ENCODE results near the gene PRDM5.

PRDM5 gene

DNA sequence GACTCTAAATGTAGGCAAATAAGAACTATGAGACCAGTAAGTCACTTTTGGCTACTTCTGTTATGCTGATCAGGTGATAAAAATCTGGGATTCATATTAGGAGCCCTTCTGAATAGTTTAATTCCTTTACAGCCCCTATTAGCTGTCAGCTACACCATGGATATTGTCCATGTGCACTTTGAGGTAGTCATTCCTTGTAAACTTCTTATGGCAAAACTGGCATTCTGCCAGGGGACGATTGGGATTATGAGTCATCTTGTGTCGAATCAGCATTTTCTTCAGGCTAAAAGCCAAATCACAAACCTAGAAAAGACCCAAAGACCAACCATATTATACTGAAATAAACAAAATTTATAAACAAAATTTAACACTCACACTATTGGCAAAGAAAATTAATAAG, 227.6 kb downstream of the PRDM5 start:
- no peak overlapping the region for H3K27ac ChIP-seq

DNA sequence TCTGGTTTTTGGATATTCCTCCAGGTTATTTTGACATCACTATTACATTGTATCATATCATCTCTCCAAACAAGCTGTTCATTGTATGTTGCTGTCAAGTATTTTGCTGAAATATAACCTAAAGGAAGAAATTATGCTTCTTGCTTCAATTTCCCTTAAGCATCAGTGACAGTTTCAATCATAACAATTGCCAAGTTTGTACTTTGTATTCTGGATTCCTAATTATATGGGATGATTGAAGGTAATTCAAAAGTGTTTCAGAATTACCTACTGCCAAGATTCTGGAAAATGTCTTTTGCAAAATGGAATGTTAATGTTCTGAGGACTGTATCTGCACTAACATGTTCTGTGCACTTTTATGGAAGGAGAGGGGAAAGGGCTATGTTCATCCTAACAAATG, 228.7 kb downstream of the PRDM5 start:
- no peak overlapping the region for H3K27ac ChIP-seq
- no peak for TF ChIP-seq ZFX (IDR thresholded peaks at IDR 0.05; ENCODE audit: borderline replicate concordance)
- TF ChIP-seq, protein P1, sequence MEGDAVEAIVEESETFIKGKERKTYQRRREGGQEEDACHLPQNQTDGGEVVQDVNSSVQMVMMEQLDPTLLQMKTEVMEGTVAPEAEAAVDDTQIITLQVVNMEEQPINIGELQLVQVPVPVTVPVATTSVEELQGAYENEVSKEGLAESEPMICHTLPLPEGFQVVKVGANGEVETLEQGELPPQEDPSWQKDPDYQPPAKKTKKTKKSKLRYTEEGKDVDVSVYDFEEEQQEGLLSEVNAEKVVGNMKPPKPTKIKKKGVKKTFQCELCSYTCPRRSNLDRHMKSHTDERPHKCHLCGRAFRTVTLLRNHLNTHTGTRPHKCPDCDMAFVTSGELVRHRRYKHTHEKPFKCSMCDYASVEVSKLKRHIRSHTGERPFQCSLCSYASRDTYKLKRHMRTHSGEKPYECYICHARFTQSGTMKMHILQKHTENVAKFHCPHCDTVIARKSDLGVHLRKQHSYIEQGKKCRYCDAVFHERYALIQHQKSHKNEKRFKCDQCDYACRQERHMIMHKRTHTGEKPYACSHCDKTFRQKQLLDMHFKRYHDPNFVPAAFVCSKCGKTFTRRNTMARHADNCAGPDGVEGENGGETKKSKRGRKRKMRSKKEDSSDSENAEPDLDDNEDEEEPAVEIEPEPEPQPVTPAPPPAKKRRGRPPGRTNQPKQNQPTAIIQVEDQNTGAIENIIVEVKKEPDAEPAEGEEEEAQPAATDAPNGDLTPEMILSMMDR (IDR thresholded peaks at IDR 0.05): no peak

More for the DNA sequence above, 227.6 kb downstream of the PRDM5 start:
- TF ChIP-seq, protein P1 (IDR thresholded peaks at IDR 0.05): no peak
- no peak for TF ChIP-seq ZFX (IDR thresholded peaks at IDR 0.05; ENCODE audit: borderline replicate concordance)

DNA sequence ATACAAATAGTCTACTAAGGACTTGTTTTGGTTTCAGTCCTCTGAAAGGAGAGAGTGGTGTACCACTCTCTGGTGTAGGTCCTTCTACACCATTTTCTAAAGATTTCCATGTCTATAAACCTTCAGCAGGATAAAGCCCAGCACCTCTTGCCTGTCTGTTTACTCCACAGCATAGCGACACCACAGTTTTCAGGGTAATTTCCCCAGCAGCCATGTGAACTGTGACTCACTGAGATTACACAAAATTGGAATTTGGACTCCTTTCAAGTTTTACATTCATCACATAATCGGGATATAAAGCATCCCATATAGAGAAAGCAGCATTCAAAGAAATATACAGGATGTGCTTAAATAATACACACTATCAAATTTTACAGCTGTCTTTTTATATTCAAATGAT, 229.6 kb downstream of the PRDM5 start:
- H3K27ac ChIP-seq: no peak overlapping the region
- no peak for TF ChIP-seq ZFX (IDR thresholded peaks at IDR 0.05; ENCODE audit: borderline replicate concordance)
- TF ChIP-seq, protein P1 (IDR thresholded peaks at IDR 0.05): no peak

DNA sequence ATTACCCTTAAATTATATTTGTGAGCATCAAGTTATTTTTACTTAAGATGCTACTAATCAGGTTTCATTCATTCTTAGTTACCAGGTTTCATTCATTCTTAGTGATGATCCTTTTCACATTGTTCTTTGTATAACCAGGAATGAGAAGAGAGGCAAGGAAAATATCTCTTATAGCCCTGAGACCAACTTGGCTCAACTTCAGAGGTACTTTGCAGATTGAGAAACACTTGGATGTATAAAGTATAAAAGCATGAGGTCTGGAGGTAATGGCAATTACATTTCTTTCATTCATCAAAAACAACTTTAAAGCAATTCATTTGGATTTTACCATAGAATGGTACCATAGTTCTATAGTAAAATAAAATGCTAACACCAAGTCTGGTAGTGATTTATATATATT, 231.0 kb downstream of the PRDM5 start:
- H3K27ac ChIP-seq: no peak overlapping the region
- TF ChIP-seq, protein P1 (IDR thresholded peaks at IDR 0.05): no peak
- no peak for TF ChIP-seq ZFX (IDR thresholded peaks at IDR 0.05; ENCODE audit: borderline replicate concordance)

DNA sequence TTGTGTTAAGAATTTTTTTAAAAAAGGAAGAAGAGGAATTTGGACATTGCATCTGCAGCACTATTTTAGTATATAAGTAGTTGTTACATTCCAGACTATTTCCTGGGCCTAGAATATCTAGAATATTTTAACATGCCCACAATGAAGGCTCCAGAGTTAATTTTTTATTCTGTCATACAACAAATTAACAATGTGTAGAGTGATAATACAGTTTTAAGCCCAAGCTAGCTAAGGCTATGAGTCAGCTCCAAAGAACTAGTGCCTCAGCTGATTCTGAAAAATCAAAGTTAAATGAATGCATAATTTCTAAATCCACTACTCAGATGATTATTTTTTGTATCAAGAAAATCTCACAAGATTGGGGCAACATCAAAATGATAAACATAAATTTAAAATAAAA, 231.4 kb downstream of the PRDM5 start:
- H3K27ac ChIP-seq: no peak overlapping the region
- TF ChIP-seq ZFX (IDR thresholded peaks at IDR 0.05; ENCODE audit: borderline replicate concordance): no peak
- TF ChIP-seq, protein P1 (IDR thresholded peaks at IDR 0.05): no peak

DNA sequence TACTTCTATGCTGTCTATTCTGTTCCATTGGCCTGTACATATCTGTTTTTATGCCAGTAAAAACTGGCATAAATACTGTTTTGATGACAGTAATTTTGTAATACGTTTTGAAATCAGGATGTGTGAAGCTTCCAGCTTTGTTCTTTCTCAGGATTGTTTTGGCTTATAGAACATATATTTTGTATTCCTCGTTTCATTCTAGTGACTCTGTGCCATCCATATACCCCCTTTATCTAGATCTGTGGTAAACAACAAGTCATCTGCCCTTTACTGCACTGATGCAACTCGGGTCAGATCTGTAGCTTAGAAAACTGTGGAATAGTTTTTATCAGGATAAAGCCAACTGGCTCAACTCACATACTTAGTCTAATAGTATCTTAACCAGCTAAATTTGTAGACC, 233.7 kb downstream of the PRDM5 start:
- H3K27ac ChIP-seq: no peak overlapping the region
- TF ChIP-seq, protein P1 (IDR thresholded peaks at IDR 0.05): no peak
- TF ChIP-seq ZFX (IDR thresholded peaks at IDR 0.05; ENCODE audit: borderline replicate concordance): no peak

DNA sequence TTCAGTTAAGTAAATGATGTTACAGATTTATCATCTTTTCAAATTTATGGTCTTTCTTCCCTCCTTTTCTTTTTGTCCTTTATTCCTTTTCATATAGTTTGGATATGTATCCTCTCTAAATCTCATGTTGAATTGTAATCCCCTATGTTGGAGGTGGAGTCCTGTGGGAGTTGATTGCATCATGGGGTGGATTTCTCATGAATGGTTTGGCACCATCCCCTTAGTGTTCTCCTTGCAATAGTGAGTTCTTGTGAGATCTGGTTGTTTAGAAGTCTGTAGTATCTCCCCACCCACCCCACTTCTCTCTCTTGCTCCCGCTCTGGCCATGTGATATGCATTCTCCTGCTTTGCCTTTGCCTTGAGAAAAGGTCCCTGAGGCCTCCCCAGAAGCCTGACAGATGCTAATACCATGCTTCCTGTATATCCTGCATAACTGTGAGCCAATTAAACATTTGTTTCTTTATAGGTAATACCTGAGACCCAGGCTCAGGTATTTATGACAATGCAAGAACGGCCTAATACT, 236.7 kb downstream of the PRDM5 start:
- no peak for TF ChIP-seq ZFX (IDR thresholded peaks at IDR 0.05; ENCODE audit: borderline replicate concordance)
- TF ChIP-seq, protein P1 (IDR thresholded peaks at IDR 0.05): no peak
- H3K27ac ChIP-seq: no peak overlapping the region

All from 22Rv1 (cell line).